Fibroblast of gingiva (primary cell): ENCODE data around the gene ANKRD33B.
A peak's percentile ranks its signal among the peaks of the same experiment; 100 is the strongest.

Experiments used
- DNase-seq: peaks from one replicate; pipeline ENCODE4 v3.0.0-alpha.2; 2011; ENCODE audit warnings: low read depth

Gene ANKRD33B

GRCh38 chr5:10677533-10677932 is 113.7 kb downstream of the ANKRD33B start:
- DNase-seq = no peak

DNA sequence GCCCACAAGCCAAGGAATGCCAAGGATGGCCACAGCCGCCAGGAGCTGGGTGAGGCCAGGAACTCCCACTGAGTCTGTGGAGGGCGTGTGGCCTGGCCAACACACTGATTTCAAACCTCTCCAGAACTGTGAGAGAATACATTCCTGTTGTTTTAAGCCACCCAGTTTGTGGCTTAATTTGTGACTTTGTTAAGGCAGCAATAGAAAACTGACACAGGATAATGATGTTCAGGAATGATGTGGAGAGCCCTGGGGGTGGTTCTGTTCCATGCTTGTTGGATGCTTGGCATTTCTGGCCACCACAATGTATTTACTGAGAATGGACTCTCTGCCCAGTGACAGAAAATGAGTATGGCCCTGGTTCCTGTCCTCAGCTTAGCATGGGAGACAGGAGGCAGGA is 114.4 kb downstream of the ANKRD33B start:
- peak; percentile 45 for DNase-seq

GRCh38 chr5:10679336-10679988 is 115.6 kb downstream of the ANKRD33B start:
- no peak for DNase-seq

DNA sequence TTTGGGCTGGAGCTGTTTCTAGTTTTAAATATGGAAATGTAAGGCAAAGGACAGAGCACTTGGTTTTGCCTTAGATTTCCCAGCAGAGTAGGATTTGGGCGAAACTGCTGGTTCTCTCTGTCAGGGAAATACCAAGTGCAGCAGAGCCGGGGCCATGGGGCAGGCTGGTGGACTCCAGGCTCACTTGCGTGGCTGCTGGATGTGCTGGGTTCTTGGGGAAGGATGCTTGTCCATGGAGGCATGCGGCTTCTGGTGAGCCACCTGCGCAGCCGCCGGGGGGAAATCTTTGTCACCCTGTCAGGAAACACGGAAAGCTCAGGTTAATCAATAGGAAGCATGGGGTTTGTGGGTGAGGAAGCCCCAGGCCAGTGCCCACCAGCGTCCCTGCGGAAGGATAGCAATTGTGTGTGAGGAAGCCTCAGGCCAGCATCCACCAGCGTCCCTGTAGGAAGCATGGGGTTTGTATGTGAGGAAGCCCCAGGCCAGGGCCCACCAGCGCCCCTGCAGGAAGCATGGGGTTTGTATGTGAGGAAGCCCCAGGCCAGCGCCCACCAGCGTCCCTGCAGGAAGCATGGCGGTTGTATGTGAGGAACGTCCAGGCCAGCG is 117.1 kb downstream of the ANKRD33B start:
- DNase-seq = no peak

- DNase-seq = no peak
Measured at GRCh38 chr5:10681731-10682679, 118.1 kb downstream of the ANKRD33B start.

GRCh38 chr5:10682801-10683525 is 119.1 kb downstream of the ANKRD33B start:
- DNase-seq = no peak

GRCh38 chr5:10684303-10685086 is 120.6 kb downstream of the ANKRD33B start:
- no peak for DNase-seq

DNA sequence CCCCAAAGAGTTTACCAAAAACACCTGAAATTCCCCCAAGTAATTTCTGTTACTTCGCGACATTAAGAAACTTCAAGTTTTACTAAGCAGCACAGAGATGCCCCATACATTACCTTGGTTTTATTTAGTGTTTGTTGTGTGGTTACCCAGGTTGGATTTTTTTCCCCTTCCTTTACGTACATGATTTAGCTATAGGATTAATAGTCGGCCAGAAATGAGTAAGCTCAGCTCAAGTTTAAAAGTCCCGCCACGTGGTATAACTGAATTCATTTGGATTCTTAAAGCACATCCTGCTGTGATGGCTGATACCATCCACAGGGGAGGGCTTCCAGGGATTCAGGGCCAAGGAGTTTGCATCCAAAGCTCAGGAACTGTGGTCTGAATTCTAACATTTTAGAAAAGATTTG is 121.2 kb downstream of the ANKRD33B start:
- DNase-seq = no peak

DNA sequence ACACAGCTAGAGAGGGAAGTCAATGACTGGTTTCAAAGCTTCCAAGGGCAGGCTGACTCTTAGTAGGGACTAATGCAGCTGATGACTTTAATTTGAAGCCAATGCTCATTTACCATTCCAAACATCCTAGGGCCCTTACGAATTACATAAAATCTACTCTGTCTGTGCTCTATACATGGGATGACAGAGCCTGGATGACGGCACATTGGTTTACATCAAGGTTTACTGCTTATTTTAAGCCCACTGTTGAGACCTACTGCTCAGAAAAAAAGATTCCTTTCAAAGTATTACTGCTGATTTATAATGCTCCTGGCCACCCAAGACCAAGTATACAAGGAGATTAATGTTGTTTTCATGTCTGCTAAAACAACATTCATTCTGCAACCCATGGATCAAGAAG is 123.0 kb downstream of the ANKRD33B start:
- no peak for DNase-seq

DNA sequence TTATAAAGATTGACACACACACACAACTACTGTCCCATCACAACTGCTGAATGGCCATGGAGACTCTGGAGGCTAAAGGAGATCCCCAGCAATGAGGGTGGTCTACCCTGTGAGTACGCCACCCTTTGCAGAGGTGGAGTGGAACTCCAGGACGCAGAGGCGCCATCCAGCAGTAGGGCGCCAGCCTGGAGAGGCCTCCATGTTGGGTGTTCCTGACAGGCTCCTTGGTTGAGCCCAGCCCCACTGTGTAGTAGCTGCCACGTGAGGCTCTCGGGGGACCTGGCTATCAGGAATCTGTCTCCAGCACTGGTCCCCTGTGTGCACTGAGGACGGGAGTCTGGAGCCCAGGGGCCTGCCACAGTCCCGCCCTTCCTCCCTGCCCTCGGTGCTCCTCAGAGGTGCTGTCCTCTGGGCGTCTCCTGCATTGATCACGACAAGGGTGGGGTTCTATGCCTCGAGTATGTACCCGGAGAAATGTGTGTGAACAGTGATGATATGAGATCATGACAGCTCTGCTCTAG is 124.8 kb downstream of the ANKRD33B start:
- no peak for DNase-seq

DNA sequence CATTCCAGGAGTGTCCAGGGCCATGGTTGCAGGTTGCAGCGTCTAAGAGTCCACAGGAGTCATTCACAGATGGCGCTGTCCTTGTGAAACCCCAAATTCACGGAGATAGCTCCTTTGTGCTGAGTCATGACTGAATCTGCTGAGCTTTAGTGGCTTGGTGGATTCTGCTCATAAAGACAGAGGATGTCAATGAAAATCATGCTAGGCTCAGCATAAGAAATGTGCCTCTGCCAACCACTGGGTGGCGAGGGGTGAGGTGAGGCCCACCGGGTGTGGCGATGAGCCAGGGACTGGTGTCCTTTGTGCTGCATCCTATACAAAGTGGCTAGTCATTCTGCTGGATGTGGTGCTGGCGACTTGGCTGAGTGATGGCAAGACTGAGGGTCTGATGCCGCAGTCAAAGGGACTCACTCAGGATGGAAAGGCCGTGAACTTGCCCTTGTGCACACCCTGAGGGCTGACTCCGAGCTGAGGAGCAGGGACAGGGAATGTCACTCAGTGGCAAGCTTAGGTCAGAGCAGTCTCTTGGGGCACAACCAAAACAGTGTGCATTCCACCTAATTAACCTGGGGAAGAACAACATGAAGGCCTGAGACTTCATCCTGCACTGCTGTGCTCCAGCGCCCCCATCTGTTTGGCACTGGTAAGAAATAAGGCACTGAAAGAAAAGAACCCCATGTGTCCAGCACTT is 125.7 kb downstream of the ANKRD33B start:
- DNase-seq = peak; percentile 53

- no peak for DNase-seq
Measured at GRCh38 chr5:10690460-10691440, 126.9 kb downstream of the ANKRD33B start.

DNA sequence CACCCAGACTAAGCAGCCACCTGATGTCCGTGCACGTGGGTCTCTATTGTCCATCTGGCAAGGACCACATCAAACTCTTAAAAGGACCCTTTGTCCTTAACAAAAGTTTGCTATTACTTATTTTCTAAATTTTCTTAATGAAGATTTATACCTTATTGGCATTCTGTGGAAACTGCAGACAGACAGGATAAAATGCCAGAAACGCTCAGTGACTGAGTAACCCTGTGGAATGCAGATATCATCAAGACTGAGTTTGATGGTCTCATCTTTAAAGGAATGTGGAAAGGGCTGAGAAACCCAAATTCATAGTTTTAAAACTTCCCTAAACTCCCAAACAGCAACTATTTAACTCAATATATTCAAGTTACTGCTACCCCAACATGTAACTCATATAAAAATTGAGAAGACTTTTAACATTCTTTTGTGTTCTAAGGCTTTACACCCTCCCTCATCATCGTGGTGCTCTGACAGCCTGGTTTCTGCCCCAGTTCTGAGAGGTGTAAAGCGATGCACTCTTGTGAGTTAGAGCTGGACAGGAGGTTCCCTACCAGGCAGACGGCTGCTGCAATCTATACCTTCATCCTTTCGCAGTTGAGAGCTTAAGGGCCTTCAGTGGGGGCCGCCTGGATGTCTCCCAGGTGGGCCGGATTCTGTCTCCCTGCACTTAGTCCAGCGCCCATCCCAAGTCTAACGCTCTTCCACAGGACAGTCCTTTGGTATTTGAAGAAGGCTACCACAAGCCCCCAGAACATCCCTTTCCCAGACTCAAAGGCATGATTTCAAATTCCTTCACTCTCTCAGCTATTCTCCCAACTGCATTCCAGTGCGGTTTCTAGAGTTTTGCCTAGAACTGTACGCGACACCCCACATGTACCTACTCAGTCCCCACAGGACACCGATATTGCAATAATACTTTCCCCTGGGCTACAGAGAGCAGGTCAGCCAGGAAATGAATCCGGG is 128.2 kb downstream of the ANKRD33B start:
- DNase-seq = no peak

- peak; percentile 62 for DNase-seq
Measured at GRCh38 chr5:10695055-10695649, 131.3 kb downstream of the ANKRD33B start.

DNA sequence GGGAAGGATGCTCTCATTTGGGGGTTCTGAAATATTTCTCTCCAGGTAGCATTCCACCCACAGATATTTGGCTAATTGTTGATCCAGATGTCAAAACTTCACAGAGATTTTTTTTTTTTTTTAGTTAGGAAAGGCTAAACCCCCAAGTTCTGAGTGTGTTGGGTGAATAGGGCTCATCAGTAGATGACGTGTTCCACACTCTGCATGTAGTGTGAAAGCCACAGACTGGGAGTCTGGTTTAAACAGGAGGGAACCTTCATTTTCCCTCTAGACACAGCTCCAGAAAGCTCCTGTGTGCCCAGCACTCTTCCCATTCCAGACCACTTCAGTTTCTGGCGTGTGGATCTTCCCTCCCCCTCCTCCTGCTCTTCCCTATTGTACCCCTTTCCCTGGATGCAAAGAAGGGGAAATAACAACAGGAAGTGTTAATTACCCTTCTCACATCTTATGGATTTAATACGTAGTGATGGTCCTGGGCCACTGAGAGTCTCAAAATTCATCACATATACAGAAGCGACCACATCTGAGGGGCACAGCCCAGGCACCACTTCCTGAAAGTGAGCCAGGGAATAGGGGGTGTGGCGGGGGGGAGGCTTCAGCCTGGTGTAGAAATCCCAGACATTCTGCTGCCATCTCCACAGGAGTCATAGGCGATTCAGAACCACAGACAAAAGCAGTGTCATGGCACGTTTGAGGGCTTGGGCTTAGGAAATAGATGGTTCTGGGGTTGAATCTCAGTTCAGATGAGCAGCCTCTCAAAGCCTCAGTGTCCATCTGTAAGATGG is 132.1 kb downstream of the ANKRD33B start:
- DNase-seq = no peak

- no peak for DNase-seq
Measured at GRCh38 chr5:10699281-10699874, 135.5 kb downstream of the ANKRD33B start.
